SK-N-SH (cell line): ENCODE results near the gene CLEC17A. TPM values are rescaled to one million over a fixed set of nuclear protein-coding genes. Genes with fewer than 3 reads are reported as not detected.

Experiments
- CTCF ChIA-PET: fragments of 300-600, 350-600 bp; formaldehyde crosslinking; extraction: SDS; loops from one replicate; lab custom pipeline; 2021; lab: Yijun Ruan, JAX
- POLR2A ChIA-PET: fragments of 350-600 bp; sonication (Branson Sonifier 250); formaldehyde crosslinking; extraction: SDS; loops from one replicate; lab custom pipeline; 2020; ENCODE audit warnings: antibody characterized with exemption, inconsistent platforms; lab: Yijun Ruan, JAX
- DNase-seq: peaks from one replicate; pipeline ENCODE4 v3.0.0; 2012
- H2AFZ ChIP-seq: fragments of 200-600 bp; sonication (generic); 2 replicates; pipeline ENCODE4 v1.8.1; 2016; ENCODE audit warnings: antibody characterized with exemption, mild to moderate bottlenecking, low read depth
- H3F3A ChIP-seq: fragments of 200-600 bp; sonication (generic); replicated peaks from 2 replicates; pipeline ENCODE3; 2016; ENCODE audit warnings: antibody characterized with exemption, mild to moderate bottlenecking; ENCODE audit not compliant: insufficient read depth
- H3K27ac ChIP-seq, 2 experiments: fragments of 200-500 bp in 1 of 2; fragments of 200-600 bp in 1 of 2; sonication (Bioruptor generic) in 1 of 2; sonication (generic), shearing (Covaris generic) in 1 of 2; 2 replicates each; pipeline versions ENCODE4 v1.5.1 to v1.6.1; 2014 to 2016; ENCODE audit warnings: low read depth in 2 of 2, inconsistent platforms in 1 of 2, low read length in 1 of 2, mild to moderate bottlenecking in 1 of 2, mixed read lengths in 1 of 2
- H3K27me3 ChIP-seq: fragments of 200-600 bp; sonication (generic), shearing (Covaris generic); 2 replicates; pipeline ENCODE4 v1.6.1; 2016; ENCODE audit warnings: mixed run types; ENCODE audit not compliant: insufficient read depth
- H3K36me3 ChIP-seq, 2 experiments: fragments of 200-500 bp in 1 of 2; fragments of 200-600 bp in 1 of 2; sonication (Bioruptor generic) in 1 of 2; sonication (generic) in 1 of 2; replicated peaks in 1 of 2; 2 replicates each; pipeline versions ENCODE3 to v1.5.1; 2014 to 2016; ENCODE audit warnings: low read length in 1 of 2, mild to moderate bottlenecking in 1 of 2; ENCODE audit not compliant: insufficient read depth in 2 of 2, control insufficient read depth in 1 of 2
- H3K4me1 ChIP-seq, 2 experiments: fragments of 200-500 bp in 1 of 2; fragments of 200-600 bp in 1 of 2; sonication (Bioruptor generic) in 1 of 2; sonication (generic), shearing (Covaris generic) in 1 of 2; 2 replicates each; pipeline versions ENCODE4 v1.5.1 to v1.6.1; 2014 to 2016; ENCODE audit warnings: low read depth in 1 of 2, low read length in 1 of 2, mixed run types in 1 of 2; ENCODE audit not compliant: insufficient read depth in 2 of 2, control insufficient read depth in 1 of 2
- H3K4me2 ChIP-seq: fragments of 200-600 bp; sonication (generic), shearing (Covaris generic); 2 replicates; pipeline ENCODE4 v1.6.1; 2017; ENCODE audit warnings: mixed run types
- H3K4me3 ChIP-seq, 2 experiments: fragments of 200-500 bp in 1 of 2; fragments of 200-600 bp in 1 of 2; sonication (Bioruptor generic) in 1 of 2; sonication (generic), shearing (Covaris generic) in 1 of 2; 2 replicates each; pipeline versions ENCODE4 v1.5.1 to v1.8.1; 2014 to 2016; ENCODE audit warnings: low read depth in 2 of 2, inconsistent platforms in 1 of 2, low read length in 1 of 2, mild to moderate bottlenecking in 1 of 2, mixed read lengths in 1 of 2, moderate library complexity in 1 of 2
- H3K79me2 ChIP-seq: fragments of 200-600 bp; sonication (generic); 2 replicates; pipeline ENCODE4 v1.8.1; 2017; ENCODE audit warnings: mild to moderate bottlenecking; ENCODE audit not compliant: insufficient read depth
- H3K9ac ChIP-seq: fragments of 200-600 bp; sonication (generic); 2 replicates; pipeline ENCODE4 v1.6.1; 2017; ENCODE audit warnings: mixed run types
- H3K9me2 ChIP-seq: fragments of 200-600 bp; sonication (generic); 2 replicates; pipeline ENCODE4 v1.6.1; 2017; ENCODE audit warnings: mixed run types
- H3K9me3 ChIP-seq: fragments of 200-600 bp; sonication (generic); 2 replicates; pipeline ENCODE4 v1.6.1; 2017; ENCODE audit warnings: mixed run types, mild to moderate bottlenecking, moderate library complexity
- H4K20me1 ChIP-seq: fragments of 200-600 bp; sonication (generic); 2 replicates; pipeline ENCODE4 v1.6.1; 2017; ENCODE audit warnings: mild to moderate bottlenecking, mixed run types; ENCODE audit not compliant: insufficient read depth
- EP300 ChIP-seq, 2 experiments: IDR thresholded peaks; 2 replicates each; pipeline versions ENCODE4 v1.4.0 to v1.6.1; 2012; ENCODE audit warnings: borderline replicate concordance in 1 of 2, low read depth in 1 of 2, low read length in 1 of 2
- FOXJ3 ChIP-seq: sonication (generic); formaldehyde crosslinking; IDR thresholded peaks from 2 replicates; pipeline ENCODE4 v1.5.1; 2020; ENCODE audit warnings: mild to moderate bottlenecking, missing genetic modification reagents
- FOXM1 ChIP-seq: IDR thresholded peaks from 2 replicates; pipeline ENCODE4 v1.4.0; 2012; ENCODE audit warnings: low read depth, mild to moderate bottlenecking
- GATA2 ChIP-seq: sonication (generic); formaldehyde crosslinking; IDR thresholded peaks from 2 replicates; pipeline ENCODE4 v1.5.0; 2020; ENCODE audit warnings: mild to moderate bottlenecking, missing genetic modification reagents
- JUND ChIP-seq: IDR thresholded peaks from 2 replicates; pipeline ENCODE4 v1.4.0; 2012
- MEF2A ChIP-seq: IDR thresholded peaks from 2 replicates; pipeline ENCODE4 v1.4.0; 2012; ENCODE audit warnings: low read depth, borderline replicate concordance
- NRF1 ChIP-seq: IDR thresholded peaks from 2 replicates; pipeline ENCODE4 v1.6.1; 2012; ENCODE audit warnings: low read depth, mild to moderate bottlenecking, low read length
- RCOR1 ChIP-seq: fragments of 150-350 bp; IDR thresholded peaks from 2 replicates; pipeline ENCODE4 v1.6.1; 2017; ENCODE audit warnings: antibody characterized with exemption, low read length
- RXRA ChIP-seq: IDR thresholded peaks from 2 replicates; pipeline ENCODE4 v1.4.0; 2012; ENCODE audit warnings: low read depth, mild to moderate bottlenecking, borderline replicate concordance
- TEAD4 ChIP-seq: IDR thresholded peaks from 2 replicates; pipeline ENCODE4 v1.4.0; 2012; ENCODE audit warnings: mild to moderate bottlenecking, borderline replicate concordance; ENCODE audit not compliant: insufficient read depth
- WGBS: methylation state at CpG from one replicate; pipeline ENCODE4 v1.1.6; 2017; ENCODE audit warnings: low lambda C conversion rate; 5-methylcytosine and 5-hydroxymethylcytosine counted together
- polyA plus RNA-seq, 3 experiments: library from polyadenylated mRNA; depleted of rRNA; stranded (reverse); fragments of >200 nt; gene quantifications; 2 replicates each; pipeline ENCODE4 v1.2.3, GENCODE V29; 2012
- TF ChIP-seq, protein P1 (sequence below): IDR thresholded peaks from 2 replicates; pipeline ENCODE4; 2012
- TF ChIP-seq, protein P2 (sequence below): IDR thresholded peaks from 2 replicates; pipeline ENCODE4 v1.4.0; 2012; ENCODE audit warnings: low read depth, borderline replicate concordance
- TF ChIP-seq, protein P3 (sequence below): fragments of 150-350 bp; IDR thresholded peaks from 2 replicates; pipeline ENCODE4 v1.6.1; 2017; ENCODE audit warnings: antibody characterized with exemption, low read length, low read depth, borderline replicate concordance
- TF ChIP-seq, protein P4 (sequence below): IDR thresholded peaks from 2 replicates; pipeline ENCODE4 v1.6.1; 2012; ENCODE audit warnings: mild to moderate bottlenecking, low read depth, low read length, moderate library complexity
- TF ChIP-seq, protein P5 (sequence below): IDR thresholded peaks from 2 replicates; pipeline ENCODE4 v1.4.0; 2012; ENCODE audit warnings: low read depth, borderline replicate concordance

CLEC17A gene
- polyA plus RNA-seq, 1 of the 3 experiments (the other 2 are of a cell fraction), result not detected

DNA sequence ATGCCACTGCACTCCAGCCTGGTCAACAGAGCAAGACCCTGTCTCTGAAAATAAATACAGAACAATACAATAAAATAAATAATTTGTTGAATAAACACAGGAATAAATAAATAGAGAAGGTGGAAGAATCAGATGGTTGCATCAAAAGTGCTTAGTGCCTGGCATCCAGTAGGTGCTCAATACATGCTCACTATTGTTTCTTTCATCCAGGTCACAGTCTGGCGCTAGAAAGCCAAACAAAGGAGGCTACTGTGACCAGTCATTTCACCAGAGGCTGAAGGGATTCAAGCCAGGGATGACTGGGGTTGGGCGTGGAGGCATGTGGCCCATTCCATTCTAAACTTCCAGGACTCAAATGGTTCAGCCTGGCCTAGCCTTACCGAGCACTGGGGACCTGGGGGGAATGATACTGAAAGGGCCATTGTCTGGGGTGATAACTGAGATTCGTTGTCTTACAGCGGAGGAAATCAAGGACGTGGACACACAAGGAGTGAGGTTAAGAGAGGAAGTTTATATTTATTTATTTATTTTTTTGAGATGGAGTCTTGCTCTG is 7.4 kb upstream of the CLEC17A start:
- CTCF ChIA-PET, result interaction anchor here (1.2 to 5.3 kb wide), 4 partner anchors 19 to 315 kb away, joined by 3 to 123 read pairs (median 6); partner anchors contain the start of gene ZNF333
- Histone ChIP-seq H3K79me2 (peaks cover 14% of the 10 kb centered on the region), H3F3A (no peaks in the 10 kb centered on the region), H3K9me3 (no peaks in the 10 kb centered on the region), H3K27ac (no peak overlapping the region), H3K4me3 (no peak overlapping the region), H3K27me3 (peaks cover 5% of the 10 kb centered on the region; the same call in 1 of the 2 replicates), H4K20me1 (no peaks in the 10 kb centered on the region), H3K4me2 (no peak overlapping the region), H3K36me3 (no peaks in the 10 kb centered on the region), H3K9me2 (no peaks in the 10 kb centered on the region), H3K9ac (no peak overlapping the region), H3K4me1 (peaks cover 0 to 7% of the 10 kb centered on the region in 2 experiments; a peak in 2 of 4 replicates), H2AFZ (no peak overlapping the region)
- WGBS, result 49% methylated on average over 6 of the region's 6 CpGs
- no peak for TF ChIP-seq MEF2A
- no peak for TF ChIP-seq FOXM1
- TF ChIP-seq, protein P1, sequence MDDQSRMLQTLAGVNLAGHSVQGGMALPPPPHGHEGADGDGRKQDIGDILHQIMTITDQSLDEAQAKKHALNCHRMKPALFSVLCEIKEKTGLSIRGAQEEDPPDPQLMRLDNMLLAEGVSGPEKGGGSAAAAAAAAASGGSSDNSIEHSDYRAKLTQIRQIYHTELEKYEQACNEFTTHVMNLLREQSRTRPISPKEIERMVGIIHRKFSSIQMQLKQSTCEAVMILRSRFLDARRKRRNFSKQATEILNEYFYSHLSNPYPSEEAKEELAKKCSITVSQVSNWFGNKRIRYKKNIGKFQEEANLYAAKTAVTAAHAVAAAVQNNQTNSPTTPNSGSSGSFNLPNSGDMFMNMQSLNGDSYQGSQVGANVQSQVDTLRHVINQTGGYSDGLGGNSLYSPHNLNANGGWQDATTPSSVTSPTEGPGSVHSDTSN, result no peak
- no peak for TF ChIP-seq GATA2 (CRISPR knock-in tag)
- TF ChIP-seq, protein P2, sequence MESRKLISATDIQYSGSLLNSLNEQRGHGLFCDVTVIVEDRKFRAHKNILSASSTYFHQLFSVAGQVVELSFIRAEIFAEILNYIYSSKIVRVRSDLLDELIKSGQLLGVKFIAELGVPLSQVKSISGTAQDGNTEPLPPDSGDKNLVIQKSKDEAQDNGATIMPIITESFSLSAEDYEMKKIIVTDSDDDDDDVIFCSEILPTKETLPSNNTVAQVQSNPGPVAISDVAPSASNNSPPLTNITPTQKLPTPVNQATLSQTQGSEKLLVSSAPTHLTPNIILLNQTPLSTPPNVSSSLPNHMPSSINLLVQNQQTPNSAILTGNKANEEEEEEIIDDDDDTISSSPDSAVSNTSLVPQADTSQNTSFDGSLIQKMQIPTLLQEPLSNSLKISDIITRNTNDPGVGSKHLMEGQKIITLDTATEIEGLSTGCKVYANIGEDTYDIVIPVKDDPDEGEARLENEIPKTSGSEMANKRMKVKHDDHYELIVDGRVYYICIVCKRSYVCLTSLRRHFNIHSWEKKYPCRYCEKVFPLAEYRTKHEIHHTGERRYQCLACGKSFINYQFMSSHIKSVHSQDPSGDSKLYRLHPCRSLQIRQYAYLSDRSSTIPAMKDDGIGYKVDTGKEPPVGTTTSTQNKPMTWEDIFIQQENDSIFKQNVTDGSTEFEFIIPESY, result no peak
- TF ChIP-seq RCOR1, result no peak
- TF ChIP-seq, protein P3, sequence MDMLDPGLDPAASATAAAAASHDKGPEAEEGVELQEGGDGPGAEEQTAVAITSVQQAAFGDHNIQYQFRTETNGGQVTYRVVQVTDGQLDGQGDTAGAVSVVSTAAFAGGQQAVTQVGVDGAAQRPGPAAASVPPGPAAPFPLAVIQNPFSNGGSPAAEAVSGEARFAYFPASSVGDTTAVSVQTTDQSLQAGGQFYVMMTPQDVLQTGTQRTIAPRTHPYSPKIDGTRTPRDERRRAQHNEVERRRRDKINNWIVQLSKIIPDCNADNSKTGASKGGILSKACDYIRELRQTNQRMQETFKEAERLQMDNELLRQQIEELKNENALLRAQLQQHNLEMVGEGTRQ, result no peak
- TF ChIP-seq RXRA, result no peak
- no peak for TF ChIP-seq EP300 (IDR thresholded peaks at IDR 0.05; ENCODE audit: borderline replicate concordance in 1 of 2, low read depth in 1 of 2, low read length in 1 of 2)
- no peak for TF ChIP-seq TEAD4
- no peak for TF ChIP-seq JUND
- TF ChIP-seq NRF1, result no peak
- TF ChIP-seq, protein P4, sequence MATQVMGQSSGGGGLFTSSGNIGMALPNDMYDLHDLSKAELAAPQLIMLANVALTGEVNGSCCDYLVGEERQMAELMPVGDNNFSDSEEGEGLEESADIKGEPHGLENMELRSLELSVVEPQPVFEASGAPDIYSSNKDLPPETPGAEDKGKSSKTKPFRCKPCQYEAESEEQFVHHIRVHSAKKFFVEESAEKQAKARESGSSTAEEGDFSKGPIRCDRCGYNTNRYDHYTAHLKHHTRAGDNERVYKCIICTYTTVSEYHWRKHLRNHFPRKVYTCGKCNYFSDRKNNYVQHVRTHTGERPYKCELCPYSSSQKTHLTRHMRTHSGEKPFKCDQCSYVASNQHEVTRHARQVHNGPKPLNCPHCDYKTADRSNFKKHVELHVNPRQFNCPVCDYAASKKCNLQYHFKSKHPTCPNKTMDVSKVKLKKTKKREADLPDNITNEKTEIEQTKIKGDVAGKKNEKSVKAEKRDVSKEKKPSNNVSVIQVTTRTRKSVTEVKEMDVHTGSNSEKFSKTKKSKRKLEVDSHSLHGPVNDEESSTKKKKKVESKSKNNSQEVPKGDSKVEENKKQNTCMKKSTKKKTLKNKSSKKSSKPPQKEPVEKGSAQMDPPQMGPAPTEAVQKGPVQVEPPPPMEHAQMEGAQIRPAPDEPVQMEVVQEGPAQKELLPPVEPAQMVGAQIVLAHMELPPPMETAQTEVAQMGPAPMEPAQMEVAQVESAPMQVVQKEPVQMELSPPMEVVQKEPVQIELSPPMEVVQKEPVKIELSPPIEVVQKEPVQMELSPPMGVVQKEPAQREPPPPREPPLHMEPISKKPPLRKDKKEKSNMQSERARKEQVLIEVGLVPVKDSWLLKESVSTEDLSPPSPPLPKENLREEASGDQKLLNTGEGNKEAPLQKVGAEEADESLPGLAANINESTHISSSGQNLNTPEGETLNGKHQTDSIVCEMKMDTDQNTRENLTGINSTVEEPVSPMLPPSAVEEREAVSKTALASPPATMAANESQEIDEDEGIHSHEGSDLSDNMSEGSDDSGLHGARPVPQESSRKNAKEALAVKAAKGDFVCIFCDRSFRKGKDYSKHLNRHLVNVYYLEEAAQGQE, result no peak
- TF ChIP-seq, protein P5, sequence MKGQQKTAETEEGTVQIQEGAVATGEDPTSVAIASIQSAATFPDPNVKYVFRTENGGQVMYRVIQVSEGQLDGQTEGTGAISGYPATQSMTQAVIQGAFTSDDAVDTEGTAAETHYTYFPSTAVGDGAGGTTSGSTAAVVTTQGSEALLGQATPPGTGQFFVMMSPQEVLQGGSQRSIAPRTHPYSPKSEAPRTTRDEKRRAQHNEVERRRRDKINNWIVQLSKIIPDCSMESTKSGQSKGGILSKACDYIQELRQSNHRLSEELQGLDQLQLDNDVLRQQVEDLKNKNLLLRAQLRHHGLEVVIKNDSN, result no peak
- no peak for TF ChIP-seq FOXJ3 (CRISPR knock-in tag)
- DNase-seq, result no peak
- POLR2A ChIA-PET, result no interaction called here
